H1 (cell line): ENCODE measurements around the gene GSE1.

Experiments used
- EZH2 ChIP-seq: fragments of 200-600 bp; sonication (generic); IDR thresholded peaks from 2 replicates; pipeline ENCODE4 v1.7.1; 2012; ENCODE audit warnings: low read depth, mild to moderate bottlenecking, moderate library complexity, low read length, inconsistent platforms; ENCODE audit not compliant: severe bottlenecking
- HDAC2 ChIP-seq, 2 experiments: fragments of 300-600 bp in 1 of 2; sonication (generic) in 1 of 2; IDR thresholded peaks; 2 replicates each; pipeline ENCODE4 v1.6.1; 2011 to 2012; ENCODE audit warnings: low read depth in 2 of 2, low read length in 2 of 2, mild to moderate bottlenecking in 2 of 2, moderate library complexity in 2 of 2, borderline replicate concordance in 1 of 2, inconsistent platforms in 1 of 2
- JUND ChIP-seq: IDR thresholded peaks from 2 replicates; pipeline ENCODE4 v1.6.1; 2011; ENCODE audit warnings: mild to moderate bottlenecking, improper control_type of control experiment, low read length
- POLR2AphosphoS5 ChIP-seq: IDR thresholded peaks from 2 replicates; pipeline ENCODE4 v1.6.1; 2011; ENCODE audit warnings: low read depth, low read length
- RFX5 ChIP-seq: IDR thresholded peaks from 2 replicates; pipeline ENCODE4 v1.6.1; 2011; ENCODE audit warnings: low read depth, low read length, improper control_type of control experiment, borderline replicate concordance
- SIN3A ChIP-seq, 2 experiments: IDR thresholded peaks in 1 of 2; conservative IDR thresholded peaks in 1 of 2; 2 replicates each; pipeline ENCODE4 v1.6.1; 2011 to 2012; ENCODE audit warnings: low read length in 2 of 2, improper control_type of control experiment in 1 of 2, low read depth in 1 of 2, mild to moderate bottlenecking in 1 of 2
- TF ChIP-seq, protein P1 (sequence below), 3 experiments: IDR thresholded peaks; 1 replicate in 2 of 3; 2 replicates in 1 of 3; pipeline versions ENCODE4 v1.5.1 to v1.6.1; 2011; ENCODE audit warnings: low read length in 3 of 3, mild to moderate bottlenecking in 3 of 3, inconsistent platforms in 2 of 3, low read depth in 1 of 3, moderate library complexity in 1 of 3; ENCODE audit not compliant: insufficient read depth in 1 of 3; ENCODE audit errors: control extremely low read depth in 1 of 3
- TF ChIP-seq, protein P2 (sequence below): IDR thresholded peaks from 2 replicates; pipeline ENCODE4 v1.6.1; 2012; ENCODE audit warnings: inconsistent platforms

DNA sequence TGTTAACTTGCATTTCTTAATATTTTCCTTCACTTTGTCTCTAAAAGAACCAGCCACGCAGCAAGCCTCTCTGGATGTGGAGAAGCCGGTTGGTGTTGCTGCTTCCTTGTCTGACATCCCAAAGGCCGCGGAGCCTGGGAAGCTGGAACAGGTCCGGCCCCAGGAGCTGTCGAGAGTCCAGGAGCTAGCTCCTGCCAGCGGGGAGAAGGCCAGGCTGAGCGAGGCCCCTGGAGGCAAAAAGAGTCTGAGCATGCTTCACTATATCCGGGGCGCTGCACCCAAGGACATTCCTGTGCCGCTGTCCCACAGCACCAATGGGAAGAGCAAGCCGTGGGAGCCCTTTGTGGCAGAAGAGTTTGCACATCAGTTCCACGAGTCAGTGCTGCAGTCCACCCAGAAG lies 52.8 kb downstream of the GSE1 start:
- TF ChIP-seq HDAC2 (IDR thresholded peaks at IDR 0.05; ENCODE audit: borderline replicate concordance in 1 of 2, low read depth in 2 of 2, low read length in 2 of 2) (no peak), EZH2 (no peak), RFX5 (no peak), SIN3A (conservative IDR thresholded peaks at IDR 0.05 in 1 of 2, IDR thresholded peaks at IDR 0.05 in 1 of 2; ENCODE audit: low read depth in 1 of 2, low read length in 2 of 2) (no peak), POLR2AphosphoS5 (no peak), JUND (no peak)
- TF ChIP-seq, protein P1, sequence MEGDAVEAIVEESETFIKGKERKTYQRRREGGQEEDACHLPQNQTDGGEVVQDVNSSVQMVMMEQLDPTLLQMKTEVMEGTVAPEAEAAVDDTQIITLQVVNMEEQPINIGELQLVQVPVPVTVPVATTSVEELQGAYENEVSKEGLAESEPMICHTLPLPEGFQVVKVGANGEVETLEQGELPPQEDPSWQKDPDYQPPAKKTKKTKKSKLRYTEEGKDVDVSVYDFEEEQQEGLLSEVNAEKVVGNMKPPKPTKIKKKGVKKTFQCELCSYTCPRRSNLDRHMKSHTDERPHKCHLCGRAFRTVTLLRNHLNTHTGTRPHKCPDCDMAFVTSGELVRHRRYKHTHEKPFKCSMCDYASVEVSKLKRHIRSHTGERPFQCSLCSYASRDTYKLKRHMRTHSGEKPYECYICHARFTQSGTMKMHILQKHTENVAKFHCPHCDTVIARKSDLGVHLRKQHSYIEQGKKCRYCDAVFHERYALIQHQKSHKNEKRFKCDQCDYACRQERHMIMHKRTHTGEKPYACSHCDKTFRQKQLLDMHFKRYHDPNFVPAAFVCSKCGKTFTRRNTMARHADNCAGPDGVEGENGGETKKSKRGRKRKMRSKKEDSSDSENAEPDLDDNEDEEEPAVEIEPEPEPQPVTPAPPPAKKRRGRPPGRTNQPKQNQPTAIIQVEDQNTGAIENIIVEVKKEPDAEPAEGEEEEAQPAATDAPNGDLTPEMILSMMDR (IDR thresholded peaks at IDR 0.05; ENCODE audit: control extremely low read depth in 1 of 3, insufficient read depth in 1 of 3, low read depth in 1 of 3, low read length in 3 of 3), result no peak
- TF ChIP-seq, protein P2, sequence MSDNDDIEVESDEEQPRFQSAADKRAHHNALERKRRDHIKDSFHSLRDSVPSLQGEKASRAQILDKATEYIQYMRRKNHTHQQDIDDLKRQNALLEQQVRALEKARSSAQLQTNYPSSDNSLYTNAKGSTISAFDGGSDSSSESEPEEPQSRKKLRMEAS, result no peak
